ENCODE data around the gene SRSF11. TPM values are rescaled to one million over a fixed set of nuclear protein-coding genes. Genes with fewer than 3 reads are reported as not detected.

SRSF11 gene
- total RNA-seq, 2 experiments from 2014 or later, result 165 to 245 TPM

GRCh38 chr1:70220517-70221237 is 503 bp upstream of the SRSF11 start:
- DNase-seq (ENCODE audit: low spot score), result no peak
- Histone ChIP-seq H3K4me3 (ENCODE audit: low read depth, low read length, poor library complexity, severe bottlenecking) (peak overlapping the region; percentile 90), H4K20me1 (ENCODE audit: insufficient read depth, low read length) (peaks cover 24% of the 10 kb centered on the region), H3K36me3 (ENCODE audit: insufficient read depth, low read length) (peaks cover 66% of the 10 kb centered on the region), H2AFZ (ENCODE audit: low read length) (peak overlapping the region; percentile 87; the same call in 1 of the 2 replicates), H3K27ac (ENCODE audit: low read depth, low read length, poor library complexity, severe bottlenecking) (peak overlapping the region; percentile 92), H3K4me2 (ENCODE audit: low read length) (peak overlapping the region; percentile 82), H3K9me2 (ENCODE audit: insufficient read depth, low read length) (no peaks in the 10 kb centered on the region), H3K4me1 (ENCODE audit: insufficient read depth, low read length, poor library complexity, severe bottlenecking) (peaks cover 49% of the 10 kb centered on the region), H3K9me3 (ENCODE audit: low read length) (no peaks in the 10 kb centered on the region), H3K79me2 (ENCODE audit: insufficient read depth, low read depth, low read length) (peaks cover 96% of the 10 kb centered on the region)
- TSS peak; percentile 95 for BruUV-seq (replicated peaks)
- ChIA-PET CTCF (ENCODE audit: unreplicated experiment) (interaction anchor here (1.0 kb wide), 2 partner anchors 15 to 190 kb away, joined by 3 read pairs; partner anchors contain the start of gene CTH), POLR2A (interaction anchor here (0.7 to 5.1 kb wide), 12 partner anchors 8 to 190 kb away, joined by 3 to 92 read pairs (median 3); partner anchors contain the start of genes CTH and LRRC40)
- intact Hi-C loops (cut with micrococcal nuclease; ENCODE audit: unreplicated experiment), result loop anchor here (1.0 kb wide), 2 partner anchors 15 to 134 kb away; partner anchors contain the start of genes ANKRD13C and LRRC40
- TF ChIP-seq CTCF (conservative IDR thresholded peaks at IDR 0.05; ENCODE audit: low read length) (no peak), EZH2phosphoT487 (IDR thresholded peaks at IDR 0.05; ENCODE audit: borderline replicate concordance, low read depth, low read length) (no peak)

GRCh38 chr1:70222716-70223235 is 1.6 kb downstream of the SRSF11 start:
- intact Hi-C loops (cut with micrococcal nuclease; ENCODE audit: unreplicated experiment), result no loop called here
- CTCF ChIA-PET (ENCODE audit: unreplicated experiment), result no interaction called here

More at GRCh38 chr1:70222716-70223235, 1.6 kb downstream of the SRSF11 start:
- no TSS peak for BruUV-seq (replicated peaks)
- H3K9me2 ChIP-seq (ENCODE audit: insufficient read depth, low read length), result no peaks in the 10 kb centered on the region
- peaks cover 42% of the 10 kb centered on the region for H4K20me1 ChIP-seq (ENCODE audit: insufficient read depth, low read length)
- DNase-seq (ENCODE audit: low spot score), result no peak
- H3K4me2 ChIP-seq (ENCODE audit: low read length), result peak overlapping the region; percentile 82
- peaks cover 68% of the 10 kb centered on the region for H3K36me3 ChIP-seq (ENCODE audit: insufficient read depth, low read length)
- no peaks in the 10 kb centered on the region for H3K9me3 ChIP-seq (ENCODE audit: low read length)
- H3K4me1 ChIP-seq (ENCODE audit: insufficient read depth, low read length, poor library complexity, severe bottlenecking), result peaks cover 66% of the 10 kb centered on the region
- peaks cover 97% of the 10 kb centered on the region for H3K79me2 ChIP-seq (ENCODE audit: insufficient read depth, low read depth, low read length)
- H3K27ac ChIP-seq (ENCODE audit: low read depth, low read length, poor library complexity, severe bottlenecking), result peak overlapping the region; percentile 92
- H3K4me3 ChIP-seq (ENCODE audit: low read depth, low read length, poor library complexity, severe bottlenecking), result peak overlapping the region; percentile 90
- POLR2A ChIA-PET, result interaction anchor here (0.5 to 5.1 kb wide), 6 partner anchors 9 to 189 kb away, joined by 3 to 92 read pairs (median 3); partner anchors contain the start of genes ANKRD13C and LRRC40
- TF ChIP-seq EZH2phosphoT487 (IDR thresholded peaks at IDR 0.05; ENCODE audit: borderline replicate concordance, low read depth, low read length) (no peak), CTCF (conservative IDR thresholded peaks at IDR 0.05; ENCODE audit: low read length) (no peak)
- H2AFZ ChIP-seq (ENCODE audit: low read length), result no peak overlapping the region
